ENCODE measurements around the gene CHN1.
A peak's percentile ranks its signal among the peaks of the same experiment; 100 is the strongest.

The CHN1 gene

GRCh38 chr2:174918886-174919526, 86.2 kb downstream of the CHN1 start:
- no peak for DNase-seq

- DNase-seq, result no peak
Measured at GRCh38 chr2:174916270-174916930, 88.8 kb downstream of the CHN1 start.

GRCh38 chr2:174914853-174915760, 90.1 kb downstream of the CHN1 start:
- no peak for DNase-seq

GRCh38 chr2:174908284-174908683, 96.9 kb downstream of the CHN1 start:
- DNase-seq, result no peak

- DNase-seq, result no peak
Measured at GRCh38 chr2:174903264-174903556, 102.0 kb downstream of the CHN1 start.

- DNase-seq, result no peak
Measured at GRCh38 chr2:174902506-174903263, 102.5 kb downstream of the CHN1 start.

- DNase-seq, result peak; percentile 7
Measured at GRCh38 chr2:174901075-174901474, 104.1 kb downstream of the CHN1 start.

GRCh38 chr2:174897286-174897685, 107.9 kb downstream of the CHN1 start:
- no peak for DNase-seq

- DNase-seq, result no peak
Measured at GRCh38 chr2:174893018-174893417, 112.2 kb downstream of the CHN1 start.

- no peak for DNase-seq
Measured at GRCh38 chr2:174892546-174892945, 112.6 kb downstream of the CHN1 start.

- DNase-seq, result no peak
Measured at GRCh38 chr2:174888646-174889271, 116.4 kb downstream of the CHN1 start.

- DNase-seq, result no peak
Measured at GRCh38 chr2:174888146-174888545, 117.0 kb downstream of the CHN1 start.

- no peak for DNase-seq
Measured at GRCh38 chr2:174882416-174882815, 122.8 kb downstream of the CHN1 start.

- DNase-seq, result no peak
Measured at GRCh38 chr2:174881678-174882077, 123.5 kb downstream of the CHN1 start.

GRCh38 chr2:174878537-174879147, 126.5 kb downstream of the CHN1 start:
- no peak for DNase-seq

GRCh38 chr2:174877751-174878150, 127.4 kb downstream of the CHN1 start:
- DNase-seq, result no peak

GRCh38 chr2:174877301-174877700, 127.9 kb downstream of the CHN1 start:
- DNase-seq, result no peak

- DNase-seq, result no peak
Measured at GRCh38 chr2:174874085-174874484, 131.1 kb downstream of the CHN1 start.

- DNase-seq, result no peak
Measured at GRCh38 chr2:174873471-174873870, 131.7 kb downstream of the CHN1 start.

GRCh38 chr2:174870787-174871186, 134.4 kb downstream of the CHN1 start:
- DNase-seq, result no peak

- DNase-seq, result no peak
Measured at GRCh38 chr2:174868878-174869277, 136.3 kb downstream of the CHN1 start.

- no peak for DNase-seq
Measured at GRCh38 chr2:174866421-174866820, 138.8 kb downstream of the CHN1 start.

Data from stimulated activated CD4-positive, alpha-beta T cell treated with anti-CD3 and anti-CD28 coated beads, Interleukin-1b, Interleukin-23, amount 100 ng/mL, for 48 hours (primary cell).